H9 (cell line): ENCODE results near the gene TUG1. TPM values are rescaled to one million over a fixed set of nuclear protein-coding genes. Genes with fewer than 3 reads are reported as not detected.

Experiments
- DNase-seq: peaks from one replicate; pipeline ENCODE4 v3.0.0-alpha.2; 2017
- H2AFZ ChIP-seq: one replicate; pipeline ENCODE4 v1.6.1; 2013; ENCODE audit warnings: mild to moderate bottlenecking, low read length, control low read depth, moderate library complexity
- H2AK5ac ChIP-seq: 2 replicates; pipeline ENCODE4 v1.6.1; 2013; ENCODE audit warnings: low read length, control low read depth, mixed read lengths; ENCODE audit not compliant: insufficient read length
- H2BK120ac ChIP-seq: one replicate; pipeline ENCODE4 v1.6.1; 2013; ENCODE audit warnings: low read depth, mild to moderate bottlenecking, low read length, control low read depth, inconsistent platforms; ENCODE audit not compliant: poor library complexity, severe bottlenecking
- H2BK12ac ChIP-seq: 2 replicates; pipeline ENCODE4 v1.6.1; 2013; ENCODE audit warnings: low read length, control low read depth, mixed read lengths, low read depth; ENCODE audit not compliant: insufficient read length
- H2BK15ac ChIP-seq: 2 replicates; pipeline ENCODE4 v1.6.1; 2013; ENCODE audit warnings: low read depth, low read length, control low read depth
- H2BK20ac ChIP-seq: one replicate; pipeline ENCODE4 v1.6.1; 2013; ENCODE audit warnings: low read depth, mild to moderate bottlenecking, low read length, control low read depth, inconsistent platforms; ENCODE audit not compliant: poor library complexity, severe bottlenecking
- H2BK5ac ChIP-seq: 2 replicates; pipeline ENCODE4 v1.6.1; 2013; ENCODE audit warnings: low read length, control low read depth, mixed read lengths; ENCODE audit not compliant: insufficient read length
- H3K14ac ChIP-seq: 2 replicates; pipeline ENCODE4 v1.6.1; 2013; ENCODE audit warnings: low read length, control low read depth; ENCODE audit not compliant: insufficient read depth
- H3K18ac ChIP-seq: 2 replicates; pipeline ENCODE4 v1.6.1; 2013; ENCODE audit warnings: low read depth, mild to moderate bottlenecking, mixed read lengths, low read length, control low read depth; ENCODE audit not compliant: insufficient read length
- H3K23ac ChIP-seq: 2 replicates; pipeline ENCODE4 v1.6.1; 2013; ENCODE audit warnings: low read length, control low read depth, mixed read lengths, low read depth; ENCODE audit not compliant: insufficient read length
- H3K23me2 ChIP-seq: 2 replicates; pipeline ENCODE4 v1.6.1; 2013; ENCODE audit warnings: low read depth, mild to moderate bottlenecking, mixed read lengths, low read length, control low read depth; ENCODE audit not compliant: insufficient read length, poor library complexity, severe bottlenecking
- H3K27ac ChIP-seq: 2 replicates; pipeline ENCODE4 v1.5.1; 2013; ENCODE audit warnings: low read length, control low read depth, mixed read lengths, low read depth; ENCODE audit not compliant: insufficient read length
- H3K27me3 ChIP-seq: 2 replicates; pipeline ENCODE4 v1.6.1; 2013; ENCODE audit warnings: low read length, control low read depth, inconsistent platforms; ENCODE audit not compliant: insufficient read depth
- H3K4ac ChIP-seq: 2 replicates; pipeline ENCODE4 v1.6.1; 2013; ENCODE audit warnings: low read depth, mild to moderate bottlenecking, control low read depth, inconsistent platforms, low read length, moderate library complexity
- H3K4me1 ChIP-seq: 2 replicates; pipeline ENCODE4 v1.6.1; 2013; ENCODE audit warnings: low read length, control low read depth, inconsistent platforms; ENCODE audit not compliant: insufficient read depth
- H3K4me2 ChIP-seq: 2 replicates; pipeline ENCODE4 v1.6.1; 2013; ENCODE audit warnings: low read length, control low read depth, mixed read lengths; ENCODE audit not compliant: insufficient read length, insufficient read depth
- H3K56ac ChIP-seq: 2 replicates; pipeline ENCODE4 v1.6.1; 2013; ENCODE audit warnings: low read depth, mild to moderate bottlenecking, mixed read lengths, low read length, control low read depth; ENCODE audit not compliant: insufficient read length
- H3K79me1 ChIP-seq: 2 replicates; pipeline ENCODE4 v1.6.1; 2013; ENCODE audit warnings: low read depth, mild to moderate bottlenecking, moderate library complexity, low read length, control low read depth, inconsistent platforms; ENCODE audit not compliant: insufficient read depth, poor library complexity, severe bottlenecking
- H3K79me2 ChIP-seq: 2 replicates; pipeline ENCODE4 v1.6.1; 2013; ENCODE audit warnings: low read length, control low read depth, inconsistent platforms; ENCODE audit not compliant: insufficient read depth
- H3K9ac ChIP-seq: 2 replicates; pipeline ENCODE4 v1.6.1; 2013; ENCODE audit warnings: low read length, control low read depth, mixed read lengths; ENCODE audit not compliant: insufficient read length; ENCODE audit errors: extremely low read depth
- H3K9me3 ChIP-seq: one replicate; pipeline ENCODE4 v1.6.1; 2013; ENCODE audit warnings: low read depth, low read length, inconsistent platforms; ENCODE audit not compliant: control insufficient read depth
- H3T11ph ChIP-seq: one replicate; pipeline ENCODE4 v1.6.1; 2013; ENCODE audit warnings: mild to moderate bottlenecking, low read length, control low read depth, inconsistent platforms
- H4K20me1 ChIP-seq: one replicate; pipeline ENCODE4 v1.6.1; 2013; ENCODE audit not compliant: control insufficient read depth, insufficient read length, insufficient read depth
- H4K5ac ChIP-seq: 2 replicates; pipeline ENCODE4 v1.6.1; 2013; ENCODE audit warnings: low read depth, mild to moderate bottlenecking, mixed read lengths, low read length, control low read depth; ENCODE audit not compliant: insufficient read length
- H4K8ac ChIP-seq: replicated peaks from 2 replicates; pipeline ENCODE4 v1.6.1; 2013; ENCODE audit warnings: low read length, control low read depth, mixed read lengths, low read depth; ENCODE audit not compliant: insufficient read length
- H4K91ac ChIP-seq: 2 replicates; pipeline ENCODE4 v1.6.1; 2013; ENCODE audit warnings: low read depth, mild to moderate bottlenecking, moderate library complexity, mixed read lengths, low read length, control low read depth; ENCODE audit not compliant: insufficient read length
- H3K27ac Mint-ChIP-seq, 3 experiments: 2 replicates in 2 of 3; 3 replicates in 1 of 3; pipeline ENCODE4 v1.8.0; 2020 to 2021; ENCODE audit warnings: mixed read lengths in 3 of 3, mild to moderate bottlenecking in 1 of 3, moderate library complexity in 1 of 3
- H3K27me3 Mint-ChIP-seq: 2 replicates; pipeline ENCODE4 v1.8.0; 2021; ENCODE audit warnings: low read depth, mild to moderate bottlenecking, moderate library complexity, mixed read lengths
- H3K36me3 Mint-ChIP-seq, 3 experiments: 2 replicates in 2 of 3; 3 replicates in 1 of 3; pipeline ENCODE4 v1.8.0; 2020 to 2021; ENCODE audit warnings: low read depth in 3 of 3, mixed read lengths in 3 of 3; ENCODE audit not compliant: insufficient read depth in 1 of 3
- H3K4me1 Mint-ChIP-seq, 2 experiments: 2 replicates each; pipeline ENCODE4 v1.8.0; 2020; ENCODE audit warnings: mixed read lengths in 2 of 2
- H3K4me3 Mint-ChIP-seq, 2 experiments: 2 replicates in 1 of 2; 3 replicates in 1 of 2; pipeline ENCODE4 v1.8.0; 2020 to 2021; ENCODE audit warnings: mild to moderate bottlenecking in 2 of 2, mixed read lengths in 2 of 2, moderate library complexity in 1 of 2
- H3K9me3 Mint-ChIP-seq, 2 experiments: 2 replicates in 1 of 2; 3 replicates in 1 of 2; pipeline ENCODE4 v1.8.0; 2020; ENCODE audit warnings: mild to moderate bottlenecking in 2 of 2, mixed read lengths in 2 of 2, moderate library complexity in 1 of 2
- CTCF ChIP-seq: fragments of 200-600 bp; sonication (generic); conservative IDR thresholded peaks from 3 replicates; pipeline ENCODE4 v1.8.0; 2021; ENCODE audit warnings: antibody characterized with exemption, mild to moderate bottlenecking
- WGBS: extraction: QIAGEN DNeasy Blood & Tissue Kit; methylation state at CpG from one replicate; pipeline ENCODE4 v1.1.7; 2013; ENCODE audit warnings: missing lambda C conversion rate, low lambda C conversion rate, mixed read lengths; ENCODE audit not compliant: insufficient read length; ENCODE audit errors: extremely low coverage; 5-methylcytosine and 5-hydroxymethylcytosine counted together
- total RNA-seq: library from RNA; stranded (reverse); gene quantifications from 2 replicates; pipeline ENCODE4 v1.2.1, GENCODE V29; 2021

The TUG1 gene
- total RNA-seq, 1 experiment from 2014 or later = 99.6 TPM

- H3K36me3 Mint-ChIP-seq = peaks cover 0 to 17% (median 4%) of the 10 kb centered on the region in 3 experiments; a peak in 6 of 7 replicates
- no peak overlapping the region for H3K27ac ChIP-seq
- H3K27ac Mint-ChIP-seq = no peak overlapping the region
Observed at GRCh38 chr22:30998329-30998728, 29.3 kb downstream of the TUG1 start.

More at GRCh38 chr22:30998329-30998728, 29.3 kb downstream of the TUG1 start:
- Histone ChIP-seq H3K4me2 (no peak overlapping the region), H3K79me2 (no peaks in the 10 kb centered on the region), H3K23ac (no peak overlapping the region), H4K20me1 (no peaks in the 10 kb centered on the region), H2BK20ac (no peak overlapping the region), H3K79me1 (no peaks in the 10 kb centered on the region), H3K9ac (no peak overlapping the region), H2AK5ac (no peak overlapping the region), H3K18ac (no peak overlapping the region), H3T11ph (no peak overlapping the region), H2AFZ (no peak overlapping the region), H2BK15ac (no peak overlapping the region), H3K27me3 (no peaks in the 10 kb centered on the region), H3K4me1 (peaks cover 2% of the 10 kb centered on the region; the same call in 1 of the 2 replicates), H2BK12ac (no peak overlapping the region), H3K56ac (no peak overlapping the region), H3K9me3 (no peaks in the 10 kb centered on the region), H4K5ac (no peak overlapping the region), H4K91ac (no peak overlapping the region), H3K23me2 (no peaks in the 10 kb centered on the region), H4K8ac (no peak overlapping the region), H3K4ac (no peak overlapping the region), H3K14ac (no peak overlapping the region), H2BK5ac (no peak overlapping the region), H2BK120ac (no peak overlapping the region)
- TF ChIP-seq CTCF = no peak
- no peak overlapping the region for H3K4me3 Mint-ChIP-seq
- H3K4me1 Mint-ChIP-seq = peaks cover 3 to 4% of the 10 kb centered on the region in 2 experiments; a peak in 3 of 4 replicates
- no CpG with 5 or more reads among the region's 4 CpGs for WGBS
- H3K27me3 Mint-ChIP-seq = peaks cover 15% of the 10 kb centered on the region
- H3K9me3 Mint-ChIP-seq = peaks cover 3 to 14% of the 10 kb centered on the region in 2 experiments; a peak in 3 of 5 replicates
- DNase-seq = no peak
